Keratinocyte (primary cell): Measurements from ENCODE around the gene ADAM33. TPM values are rescaled to one million over a fixed set of nuclear protein-coding genes. Genes with fewer than 3 reads are reported as not detected.

Source experiments
- DNase-seq: peaks from one replicate; pipeline ENCODE4 v3.0.0-alpha.2; 2011; ENCODE audit warnings: low read depth, missing footprints, low spot score
- FAIRE-seq: peaks from 2 replicates; lab custom pipeline; 2011; peaks lifted over from hg19 to GRCh38; lab: Jason Lieb, UNC
- H2AFZ ChIP-seq: 2 replicates; pipeline ENCODE4 v1.6.0; 2012; ENCODE audit warnings: low read length, control low read depth, inconsistent platforms; ENCODE audit not compliant: control insufficient read depth
- H3K27ac ChIP-seq: 2 replicates; pipeline ENCODE4 v1.5.1; 2011; ENCODE audit warnings: low read length; ENCODE audit not compliant: control insufficient read depth, insufficient read depth
- H3K27me3 ChIP-seq: 3 replicates; pipeline ENCODE4 v1.6.0; 2011; ENCODE audit warnings: low read length; ENCODE audit not compliant: control insufficient read depth, insufficient read depth; ENCODE audit errors: extremely low read depth
- H3K36me3 ChIP-seq, 2 experiments: 2 replicates in 1 of 2; 3 replicates in 1 of 2; pipeline ENCODE4 v1.5.1; 2011; ENCODE audit warnings: low read length in 2 of 2, mild to moderate bottlenecking in 1 of 2; ENCODE audit not compliant: control insufficient read depth in 2 of 2, insufficient read depth in 2 of 2; ENCODE audit errors: extremely low read depth in 1 of 2
- H3K4me1 ChIP-seq: 3 replicates; pipeline ENCODE4 v1.5.1; 2011; ENCODE audit warnings: low read length; ENCODE audit not compliant: control insufficient read depth, insufficient read depth; ENCODE audit errors: extremely low read depth
- H3K4me2 ChIP-seq: 3 replicates; pipeline ENCODE4 v1.6.0; 2011; ENCODE audit warnings: low read depth, low read length; ENCODE audit not compliant: control insufficient read depth, insufficient read depth; ENCODE audit errors: extremely low read depth
- H3K4me3 ChIP-seq, 3 experiments: fragments of 200-600 bp in 1 of 3; sonication (generic) in 1 of 3; 2 replicates in 2 of 3; 3 replicates in 1 of 3; pipeline ENCODE4 v1.5.1; 2011 to 2016; ENCODE audit warnings: low read length in 3 of 3, mild to moderate bottlenecking in 3 of 3, control low read depth in 2 of 3, inconsistent platforms in 1 of 3, low read depth in 1 of 3, mixed read lengths in 1 of 3, mixed run types in 1 of 3, moderate library complexity in 1 of 3; ENCODE audit not compliant: control insufficient read depth in 2 of 3, insufficient read depth in 2 of 3; ENCODE audit errors: extremely low read depth in 1 of 3
- H3K79me2 ChIP-seq: 2 replicates; pipeline ENCODE4 v1.6.0; 2012; ENCODE audit warnings: low read length; ENCODE audit not compliant: control insufficient read depth, insufficient read depth
- H3K9ac ChIP-seq: 3 replicates; pipeline ENCODE4 v1.6.0; 2011; ENCODE audit warnings: low read length; ENCODE audit not compliant: control insufficient read depth, insufficient read depth; ENCODE audit errors: extremely low read depth
- H3K9me1 ChIP-seq: 3 replicates; pipeline ENCODE4 v1.6.0; 2011; ENCODE audit warnings: low read length; ENCODE audit not compliant: control insufficient read depth, insufficient read depth; ENCODE audit errors: extremely low read depth
- H3K9me3 ChIP-seq: 2 replicates; pipeline ENCODE4 v1.5.1; 2012; ENCODE audit warnings: low read depth, low read length; ENCODE audit not compliant: control insufficient read depth
- H4K20me1 ChIP-seq: 3 replicates; pipeline ENCODE4 v1.6.0; 2011; ENCODE audit warnings: low read length; ENCODE audit not compliant: control insufficient read depth, insufficient read depth; ENCODE audit errors: extremely low read depth
- CTCF ChIP-seq, 3 experiments: IDR thresholded peaks in 1 of 3; conservative IDR thresholded peaks in 1 of 3; optimal IDR thresholded peaks in 1 of 3; 2 replicates in 2 of 3; 3 replicates in 1 of 3; pipeline versions ENCODE3 to v1.5.1; 2011; ENCODE audit warnings: low read length in 3 of 3, mild to moderate bottlenecking in 3 of 3, moderate library complexity in 2 of 3, control low read depth in 1 of 3, inconsistent platforms in 1 of 3; ENCODE audit not compliant: insufficient read depth in 2 of 3; ENCODE audit errors: extremely low read depth in 1 of 3
- EZH2 ChIP-seq: IDR thresholded peaks from one replicate; pipeline ENCODE4 v1.6.1; 2012; ENCODE audit warnings: inconsistent platforms, mild to moderate bottlenecking, low read length, moderate library complexity
- dilution Hi-C: fragments of 300-500 bp; cut with MboI; formaldehyde crosslinking; loops from one replicate; pipeline ENCODE4 v1.7.0; 2020; ENCODE audit warnings: low sequenced_read_pairs; ENCODE audit not compliant: extremely low pct_ligation_motif_present
- polyA plus RNA-seq, 5 experiments: library from polyadenylated mRNA; depleted of rRNA in 3 of 5; stranded (reverse) in 3 of 5; stranded (forward) in 1 of 5; unstranded in 1 of 5; fragments of >200 nt; gene quantifications; 1 replicate in 1 of 5; 2 replicates in 3 of 5; 3 replicates in 1 of 5; pipeline versions ENCODE4 v1.2.1 to v1.2.3, GENCODE V29; 2011 to 2012; ENCODE audit warnings: missing spikeins in 2 of 5, low read depth in 1 of 5, low replicate concordance in 1 of 5

ADAM33 gene
- polyA plus RNA-seq, 1 donor (not counting 4 experiments of a cell fraction or from before 2014, with no cell fraction given), result not detected

- Histone ChIP-seq H4K20me1 (no peaks in the 10 kb centered on the region), H3K27me3 (no peaks in the 10 kb centered on the region), H3K4me1 (no peaks in the 10 kb centered on the region), H3K4me2 (no peak overlapping the region), H3K9ac (no peak overlapping the region), H3K9me3 (no peaks in the 10 kb centered on the region), H3K9me1 (peaks cover 4% of the 10 kb centered on the region), H3K4me3 (no peak overlapping the region), H3K36me3 (peaks cover 4 to 8% of the 10 kb centered on the region in 2 experiments), H3K27ac (no peak overlapping the region), H2AFZ (no peak overlapping the region), H3K79me2 (no peaks in the 10 kb centered on the region)
- dilution Hi-C loops, result no loop called here
- no peak for FAIRE-seq
- no peak for DNase-seq
- TF ChIP-seq CTCF (optimal IDR thresholded peaks at IDR 0.05 in 1 of 3, IDR thresholded peaks at IDR 0.05 in 1 of 3, conservative IDR thresholded peaks at IDR 0.05 in 1 of 3; ENCODE audit: extremely low read depth in 1 of 3, insufficient read depth in 2 of 3, low read length in 3 of 3), result no peak
- TF ChIP-seq EZH2, result no peak
Measured at GRCh38 chr20:3628502-3629314, 53.1 kb downstream of the ADAM33 start.

- no peak overlapping the region for H3K4me2 ChIP-seq
- H3K79me2 ChIP-seq, result no peaks in the 10 kb centered on the region
- TF ChIP-seq CTCF (optimal IDR thresholded peaks at IDR 0.05 in 1 of 3, IDR thresholded peaks at IDR 0.05 in 1 of 3, conservative IDR thresholded peaks at IDR 0.05 in 1 of 3; ENCODE audit: extremely low read depth in 1 of 3, insufficient read depth in 2 of 3, low read length in 3 of 3) (no peak), EZH2 (no peak)
- no peaks in the 10 kb centered on the region for H3K27me3 ChIP-seq
- no peaks in the 10 kb centered on the region for H4K20me1 ChIP-seq
- dilution Hi-C loops, result no loop called here
- no peaks in the 10 kb centered on the region for H3K4me1 ChIP-seq
- no peaks in the 10 kb centered on the region for H3K9me3 ChIP-seq
- no peak overlapping the region for H3K27ac ChIP-seq
- no peak for DNase-seq
- H2AFZ ChIP-seq, result no peak overlapping the region
- peaks cover 4 to 8% of the 10 kb centered on the region in 2 experiments for H3K36me3 ChIP-seq
- H3K9me1 ChIP-seq, result peaks cover 4% of the 10 kb centered on the region
- no peak overlapping the region for H3K9ac ChIP-seq
- no peak for FAIRE-seq
- H3K4me3 ChIP-seq, result no peak overlapping the region
Measured at GRCh38 chr20:3627476-3627875, 54.3 kb downstream of the ADAM33 start.
